Brain pericyte (primary cell): ENCODE measurements around the gene OR56A5.

Experiments used
- DNase-seq: peaks from one replicate; pipeline ENCODE4 v3.0.0-alpha.2; 2012; ENCODE audit warnings: low read depth, low spot score

The OR56A5 gene

DNA sequence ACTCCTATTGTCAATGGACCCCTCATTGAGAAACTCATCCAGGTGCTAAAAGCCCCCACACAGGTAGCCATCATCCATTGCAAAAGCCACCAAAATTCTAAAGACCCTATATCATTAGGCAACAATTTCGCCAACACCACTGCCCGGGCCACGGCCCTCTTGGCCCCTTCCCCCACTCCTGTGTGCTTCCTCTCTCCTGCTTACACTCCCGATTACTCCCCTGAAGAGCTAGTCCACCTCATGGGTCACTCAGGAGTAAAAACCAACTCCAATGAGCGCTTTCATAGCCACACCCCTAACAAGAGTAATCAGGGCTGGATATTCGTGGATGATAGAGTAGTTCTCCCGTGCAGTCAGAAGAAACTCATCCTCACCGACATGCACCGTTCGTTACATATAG, 35.2 kb downstream of the OR56A5 start:
- no peak for DNase-seq

DNA sequence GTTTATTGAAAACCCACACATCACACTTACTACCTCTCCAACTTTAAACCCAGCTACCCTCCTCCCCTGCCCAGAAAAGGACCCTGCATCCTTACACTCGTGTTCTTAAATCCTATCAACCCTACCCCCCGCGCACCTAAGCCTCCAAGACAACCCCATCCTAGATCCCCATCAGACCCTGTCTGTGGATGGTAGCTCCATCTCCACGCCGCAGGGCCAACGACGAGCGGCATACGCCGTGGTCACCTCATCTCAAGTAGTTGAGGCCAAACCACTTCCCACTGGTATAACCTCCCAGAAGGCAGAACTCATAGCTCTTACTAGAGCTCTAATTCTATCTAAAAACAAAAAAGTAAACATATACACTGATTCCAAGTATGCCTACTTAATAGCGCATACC, 35.6 kb downstream of the OR56A5 start:
- DNase-seq, result no peak

DNA sequence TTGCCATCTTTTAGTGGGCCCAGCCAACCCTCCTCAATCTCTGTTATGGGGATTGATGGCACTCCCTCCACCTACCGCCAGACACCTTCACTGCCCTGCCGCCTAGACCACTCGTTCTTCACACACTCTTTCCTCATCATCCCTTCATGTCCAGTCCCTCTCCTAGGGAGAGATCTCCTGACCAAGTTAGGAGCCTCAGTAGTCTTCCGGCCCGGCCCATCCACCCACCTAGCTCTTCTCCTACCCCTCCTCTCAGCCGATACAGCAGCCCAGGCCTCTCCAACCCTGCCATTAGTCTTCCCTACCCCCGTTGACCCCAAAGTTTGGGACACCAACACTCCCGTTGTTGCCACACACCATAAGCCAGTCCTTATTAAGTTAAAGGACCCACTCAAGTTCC, 37.2 kb downstream of the OR56A5 start:
- DNase-seq, result no peak

DNA sequence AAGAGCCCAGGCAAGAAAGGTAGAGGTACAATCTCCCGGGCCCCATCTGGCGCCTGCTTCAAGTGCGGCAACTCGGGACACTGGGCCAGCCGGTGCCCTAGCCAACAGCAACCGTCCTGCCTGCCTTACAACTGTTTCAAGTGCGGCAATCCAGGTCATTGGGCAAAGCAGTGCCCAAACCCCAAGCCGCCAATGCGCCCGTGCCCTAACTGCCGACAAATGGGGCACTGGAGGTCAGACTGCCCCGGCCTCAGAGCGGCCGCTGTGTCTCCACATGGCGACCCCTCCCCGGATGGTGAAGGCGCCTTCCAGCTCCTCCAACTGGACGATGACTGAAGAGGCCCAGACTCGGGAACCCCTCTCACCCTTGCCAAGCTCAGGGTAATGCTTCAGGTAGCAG, 37.7 kb downstream of the OR56A5 start:
- DNase-seq, result no peak

GRCh38 chr11:5929571-5930368, 38.5 kb downstream of the OR56A5 start:
- DNase-seq, result no peak

GRCh38 chr11:5928811-5929210, 39.5 kb downstream of the OR56A5 start:
- no peak for DNase-seq

GRCh38 chr11:5928271-5928670, 40.0 kb downstream of the OR56A5 start:
- no peak for DNase-seq

DNA sequence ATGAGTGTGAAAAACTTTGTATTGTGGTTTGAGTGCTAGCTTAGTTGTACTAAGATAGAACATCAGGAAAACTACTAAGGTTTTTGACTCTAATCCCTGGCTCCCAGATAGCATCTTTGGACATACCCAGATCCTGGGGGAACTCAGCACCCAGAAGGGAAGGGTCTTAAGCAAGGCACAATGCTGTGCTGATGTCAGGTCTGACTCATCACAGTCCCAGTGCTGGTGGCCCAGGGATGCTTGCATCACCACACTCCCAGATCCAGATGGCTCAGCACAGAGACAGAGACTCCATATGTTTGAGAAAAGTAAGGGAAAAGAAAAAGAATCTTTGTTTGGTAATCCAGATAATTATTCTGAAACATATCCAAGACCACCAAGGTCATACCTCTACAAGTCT, 44.5 kb downstream of the OR56A5 start:
- no peak for DNase-seq

- no peak for DNase-seq
These were observed 44.9 kb downstream of the OR56A5 start for GRCh38 chr11:5923427-5923776.

DNA sequence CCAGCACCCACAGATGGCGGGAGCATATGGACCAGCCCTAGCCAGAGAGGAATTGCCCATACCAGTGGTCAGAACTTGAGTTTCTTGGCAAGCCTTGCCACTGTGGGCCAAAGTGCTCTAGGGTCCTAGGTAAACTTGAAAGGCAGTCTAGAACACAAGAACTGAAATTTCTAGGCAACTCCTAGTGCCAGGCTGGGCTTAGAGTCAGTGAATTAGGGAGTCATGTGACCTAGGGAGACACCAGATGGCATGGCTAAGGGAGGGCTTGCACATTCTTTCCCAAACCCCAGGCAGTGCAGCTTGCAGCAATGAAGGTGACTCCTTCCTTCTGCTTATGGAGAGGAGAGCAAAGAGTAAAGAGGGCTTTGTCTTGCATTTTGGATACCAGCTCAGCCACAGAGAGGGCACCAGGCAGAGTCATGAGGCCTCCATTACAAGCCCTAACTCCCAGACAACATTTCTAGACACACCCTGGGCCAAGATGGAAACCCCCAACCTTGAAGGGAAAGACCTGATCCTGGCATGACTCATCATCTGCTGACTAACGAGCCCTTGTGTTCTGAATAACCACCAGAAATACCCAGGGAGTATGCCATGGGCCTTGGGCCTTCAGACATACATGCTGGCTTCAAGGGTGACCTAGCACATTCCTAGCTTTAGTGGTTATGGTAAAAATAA, 45.4 kb downstream of the OR56A5 start:
- no peak for DNase-seq
